GM12865 (cell line): Measurements from ENCODE around the gene KRTAP9-1.
"Not testable (repeated sequence)": the region's sequence is repeated elsewhere in the genome, so short reads cannot be mapped to it uniquely, and the experiment has no call there.

Experiments
- DNase-seq: peaks from one replicate; pipeline ENCODE4 v3.0.0; 2010; ENCODE audit warnings: low read depth
- H3K4me3 ChIP-seq: 2 replicates; pipeline ENCODE4 v1.5.1; 2011; ENCODE audit warnings: mild to moderate bottlenecking, low read depth, low read length, control low read depth
- TF ChIP-seq, protein P1 (sequence below): IDR thresholded peaks from 2 replicates; pipeline ENCODE4 v1.5.1; 2011; ENCODE audit warnings: low read length, control low read depth, low read depth, inconsistent platforms; ENCODE audit not compliant: insufficient read depth; ENCODE audit errors: missing control alignments

KRTAP9-1 gene

DNA sequence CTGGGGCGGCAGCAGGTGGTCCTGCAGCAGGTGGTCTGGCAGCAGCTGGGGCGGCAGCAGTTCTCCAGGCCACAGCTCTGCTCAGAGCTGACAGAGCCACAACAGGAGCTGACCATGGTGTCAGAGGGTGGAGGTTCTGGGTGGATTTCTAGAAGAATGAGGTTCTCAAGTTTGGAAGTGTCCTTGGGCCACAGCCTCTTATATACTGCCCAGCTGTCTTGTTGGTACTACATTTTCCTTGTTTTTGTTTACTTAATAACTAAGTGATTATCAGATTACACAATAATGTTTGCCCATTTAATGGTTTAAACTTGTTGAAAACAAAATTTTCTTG lies 40.1 kb upstream of the KRTAP9-1 start, which contains the start of gene KRTAP4-5:
Gene KRTAP4-5 (minus strand): TSS at position 174 of the 334 bp plus-strand sequence. CDS start 58 bp downstream, at position 116.
- no peak within 1 kb of the TSS for H3K4me3 ChIP-seq
- DNase-seq: no peak
- TF ChIP-seq, protein P1, sequence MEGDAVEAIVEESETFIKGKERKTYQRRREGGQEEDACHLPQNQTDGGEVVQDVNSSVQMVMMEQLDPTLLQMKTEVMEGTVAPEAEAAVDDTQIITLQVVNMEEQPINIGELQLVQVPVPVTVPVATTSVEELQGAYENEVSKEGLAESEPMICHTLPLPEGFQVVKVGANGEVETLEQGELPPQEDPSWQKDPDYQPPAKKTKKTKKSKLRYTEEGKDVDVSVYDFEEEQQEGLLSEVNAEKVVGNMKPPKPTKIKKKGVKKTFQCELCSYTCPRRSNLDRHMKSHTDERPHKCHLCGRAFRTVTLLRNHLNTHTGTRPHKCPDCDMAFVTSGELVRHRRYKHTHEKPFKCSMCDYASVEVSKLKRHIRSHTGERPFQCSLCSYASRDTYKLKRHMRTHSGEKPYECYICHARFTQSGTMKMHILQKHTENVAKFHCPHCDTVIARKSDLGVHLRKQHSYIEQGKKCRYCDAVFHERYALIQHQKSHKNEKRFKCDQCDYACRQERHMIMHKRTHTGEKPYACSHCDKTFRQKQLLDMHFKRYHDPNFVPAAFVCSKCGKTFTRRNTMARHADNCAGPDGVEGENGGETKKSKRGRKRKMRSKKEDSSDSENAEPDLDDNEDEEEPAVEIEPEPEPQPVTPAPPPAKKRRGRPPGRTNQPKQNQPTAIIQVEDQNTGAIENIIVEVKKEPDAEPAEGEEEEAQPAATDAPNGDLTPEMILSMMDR: no peak

DNA sequence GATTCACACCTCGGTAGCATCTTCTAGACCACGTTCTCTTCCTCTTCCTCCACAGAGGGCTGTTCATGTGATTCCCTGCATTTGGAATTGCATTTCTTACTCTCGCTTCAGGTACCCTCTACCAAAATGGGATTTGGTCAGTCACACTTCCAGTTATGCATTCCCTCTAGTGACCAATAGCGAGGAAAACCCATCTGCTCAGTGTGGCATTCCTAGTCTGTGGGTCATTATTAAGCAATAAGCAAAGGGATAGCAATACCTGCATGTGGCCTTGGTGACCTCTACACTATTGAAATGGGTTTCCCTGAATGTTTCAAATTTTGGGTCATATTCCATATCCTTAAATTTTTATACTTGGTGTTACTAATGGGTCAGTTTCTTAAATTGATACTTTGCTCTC lies 39.7 kb upstream of the KRTAP9-1 start:
- no peak overlapping the region for H3K4me3 ChIP-seq
- TF ChIP-seq, protein P1: no peak
- DNase-seq: no peak

DNA sequence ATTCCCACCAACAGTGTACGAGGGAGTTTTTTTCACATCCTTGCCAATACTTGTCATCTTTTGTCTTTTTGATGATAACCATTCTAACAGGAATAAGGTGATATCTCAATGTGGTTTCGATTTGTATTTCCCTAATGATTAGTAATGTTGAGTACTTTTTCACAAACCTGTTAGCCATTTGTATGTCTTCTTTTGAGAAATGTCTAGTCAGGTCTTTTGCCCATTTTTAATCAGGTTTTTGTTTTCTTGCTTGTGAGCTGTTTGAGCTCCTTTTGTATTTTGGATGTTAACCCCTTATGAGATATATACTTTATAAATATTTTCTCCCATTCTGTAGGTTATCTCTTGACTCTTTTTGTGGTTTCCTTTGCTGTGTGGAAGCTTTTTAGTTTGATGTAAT lies 38.2 kb upstream of the KRTAP9-1 start:
- H3K4me3 ChIP-seq: no peak overlapping the region
- no peak for DNase-seq
- TF ChIP-seq, protein P1: no peak

DNA sequence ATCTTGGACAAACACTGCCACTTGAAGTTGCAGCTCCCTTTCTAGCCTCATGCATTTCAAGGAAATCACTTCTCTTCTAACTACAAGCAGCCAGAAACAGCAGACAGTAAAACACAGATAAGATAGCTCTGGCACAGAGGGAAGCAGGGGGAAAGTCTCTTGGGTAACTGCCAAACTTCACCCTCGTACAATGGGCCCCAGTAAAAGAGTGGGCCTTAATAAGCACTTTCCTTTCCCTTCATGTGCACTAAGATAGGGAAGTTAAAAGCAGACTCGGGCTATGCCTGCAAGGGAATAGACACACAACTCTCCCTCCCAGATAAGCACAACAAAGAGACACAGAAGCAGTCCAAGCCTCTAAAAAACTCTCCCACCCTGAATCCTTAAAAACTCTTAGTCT lies 35.8 kb upstream of the KRTAP9-1 start:
- DNase-seq: no peak
- H3K4me3 ChIP-seq: no peak overlapping the region
- TF ChIP-seq, protein P1: no peak

DNA sequence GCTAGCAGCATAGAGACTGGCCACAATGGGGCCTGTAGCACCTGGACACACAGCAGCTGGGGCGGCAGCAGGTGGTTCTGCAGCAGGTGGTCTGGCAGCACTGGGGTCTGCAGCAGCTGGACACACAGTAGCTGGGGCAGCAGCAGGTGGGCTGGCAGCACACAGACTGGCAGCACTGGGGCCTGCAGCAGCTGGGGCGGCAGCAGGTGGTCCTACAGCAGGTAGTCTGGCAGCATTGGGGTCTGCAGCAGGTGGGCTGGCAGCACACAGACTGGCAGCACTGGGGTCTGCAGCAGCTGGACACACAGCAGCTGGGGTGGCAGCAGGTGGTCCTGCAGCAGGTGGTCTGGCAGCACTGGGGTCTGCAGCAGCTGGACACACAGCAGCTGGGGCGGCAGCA lies 29.5 kb upstream of the KRTAP9-1 start:
- H3K4me3 ChIP-seq, DNase-seq: not testable (repeated sequence)

DNA sequence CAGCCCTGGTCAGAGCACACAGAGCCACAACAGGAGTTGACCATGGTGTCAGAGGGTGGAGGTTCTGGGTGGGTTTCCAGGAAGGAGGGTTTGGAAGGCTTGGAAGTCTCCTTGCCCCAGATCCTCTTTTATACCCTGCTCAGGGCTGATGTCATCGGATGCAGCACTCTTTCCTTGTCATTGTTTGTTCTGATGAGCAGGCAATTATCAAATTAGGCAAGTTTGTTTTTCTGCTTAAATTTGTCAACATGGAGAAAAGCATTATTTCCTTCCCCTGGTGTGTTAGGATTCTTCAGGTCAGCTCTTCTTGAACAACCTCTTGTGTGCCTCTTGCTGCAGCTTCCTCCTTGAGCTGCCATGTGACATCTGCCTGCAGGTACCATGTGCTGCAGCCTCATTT lies 29.0 kb upstream of the KRTAP9-1 start, which contains the start of gene KRTAP4-4:
Gene KRTAP4-4 (minus strand): TSS at position 101 of the 400 bp plus-strand sequence. CDS start 57 bp downstream, at position 44.
- no peak within 1 kb of the TSS for H3K4me3 ChIP-seq
- no peak for DNase-seq
- TF ChIP-seq, protein P1: no peak

DNA sequence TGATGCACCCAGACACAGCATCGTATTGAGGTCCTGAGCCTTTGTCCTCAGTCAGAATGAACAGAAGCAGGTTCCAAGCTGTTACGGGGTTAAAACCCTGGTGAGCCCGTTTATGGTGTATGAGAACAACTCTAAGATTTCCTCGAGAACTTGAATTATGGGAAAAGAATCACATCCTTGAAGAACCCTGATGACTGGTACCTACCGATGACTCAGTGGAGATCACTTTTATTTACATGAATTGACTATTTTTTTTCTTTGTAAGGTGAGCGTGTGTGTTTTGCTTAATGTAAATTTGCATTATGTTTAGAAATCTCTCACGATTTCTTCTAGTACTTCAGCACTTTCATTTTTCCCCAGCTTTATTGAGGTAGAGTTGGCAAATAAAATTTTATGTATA lies 25.9 kb upstream of the KRTAP9-1 start:
- TF ChIP-seq, protein P1: no peak
- no peak overlapping the region for H3K4me3 ChIP-seq
- DNase-seq: no peak
